HG02642 (cell line): Measurements from ENCODE around the gene GNPTAB.
"Not testable (repeated sequence)": the region's sequence is repeated elsewhere in the genome, so short reads cannot be mapped to it uniquely, and the experiment has no call there.

Experiments used
- ATAC-seq: cut with Tn5 transposase; IDR thresholded peaks from one replicate; pipeline ENCODE4 v1.9.1; 2021; ENCODE audit warnings: mild to moderate bottlenecking; ENCODE audit not compliant: unreplicated experiment, poor library complexity

Gene GNPTAB

GRCh38 chr12:101811342-101811741 is 19.4 kb downstream of the GNPTAB start:
- ATAC-seq, result not testable (repeated sequence)

GRCh38 chr12:101809208-101809607 is 21.6 kb downstream of the GNPTAB start:
- ATAC-seq, result no peak

- no peak for ATAC-seq
Measured at GRCh38 chr12:101806265-101806664, 24.5 kb downstream of the GNPTAB start.

GRCh38 chr12:101804409-101804808 is 26.4 kb downstream of the GNPTAB start:
- ATAC-seq, result no peak

- no peak for ATAC-seq
Measured at GRCh38 chr12:101803978-101804377, 26.8 kb downstream of the GNPTAB start.

GRCh38 chr12:101802486-101802885 is 28.3 kb downstream of the GNPTAB start:
- no peak for ATAC-seq

- ATAC-seq, result no peak
Measured at GRCh38 chr12:101799774-101800173, 31.0 kb downstream of the GNPTAB start.

- ATAC-seq, result no peak
Measured at GRCh38 chr12:101795786-101796185, 35.0 kb downstream of the GNPTAB start.

- ATAC-seq, result no peak
Measured at GRCh38 chr12:101795013-101795412, 35.7 kb downstream of the GNPTAB start.

GRCh38 chr12:101794574-101794973 is 36.2 kb downstream of the GNPTAB start:
- no peak for ATAC-seq

- no peak for ATAC-seq
Measured at GRCh38 chr12:101793401-101793800, 37.4 kb downstream of the GNPTAB start.

GRCh38 chr12:101792046-101792931 is 38.5 kb downstream of the GNPTAB start:
- no peak for ATAC-seq

- ATAC-seq, result no peak
Measured at GRCh38 chr12:101789171-101789570, 41.6 kb downstream of the GNPTAB start.

GRCh38 chr12:101785671-101786070 is 45.1 kb downstream of the GNPTAB start:
- no peak for ATAC-seq

GRCh38 chr12:101784376-101784775 is 46.4 kb downstream of the GNPTAB start:
- no peak for ATAC-seq

GRCh38 chr12:101783838-101784237 is 46.9 kb downstream of the GNPTAB start:
- no peak for ATAC-seq

- ATAC-seq, result no peak
Measured at GRCh38 chr12:101783150-101783549, 47.6 kb downstream of the GNPTAB start.

- ATAC-seq, result no peak
Measured at GRCh38 chr12:101782273-101782731, 48.5 kb downstream of the GNPTAB start.

- ATAC-seq, result no peak
Measured at GRCh38 chr12:101781834-101782233, 48.9 kb downstream of the GNPTAB start.

- ATAC-seq, result no peak
Measured at GRCh38 chr12:101780599-101780998, 50.2 kb downstream of the GNPTAB start.

- no peak for ATAC-seq
Measured at GRCh38 chr12:101779626-101780025, 51.1 kb downstream of the GNPTAB start.

GRCh38 chr12:101779200-101779599 is 51.6 kb downstream of the GNPTAB start:
- no peak for ATAC-seq
